Brain microvascular endothelial cell (primary cell): ENCODE results near the gene CSPG4.

ENCODE experiments used
- DNase-seq: peaks from one replicate; pipeline ENCODE4 v3.0.0-alpha.2; 2020
- H3K27ac ChIP-seq: fragments of 250-450 bp; sonication (Bioruptor Pico); 2 replicates; pipeline ENCODE4 v1.5.1; 2020; ENCODE audit warnings: mild to moderate bottlenecking, moderate library complexity
- H3K27me3 ChIP-seq: fragments of 250-450 bp; sonication (Bioruptor Pico); replicated peaks from 2 replicates; pipeline ENCODE4 v1.5.1; 2020; ENCODE audit warnings: mild to moderate bottlenecking
- H3K36me3 ChIP-seq: fragments of 250-450 bp; sonication (Bioruptor Pico); replicated peaks from 2 replicates; pipeline ENCODE4 v1.5.1; 2020; ENCODE audit warnings: mild to moderate bottlenecking
- H3K4me3 ChIP-seq: 2 replicates; pipeline ENCODE4 v1.5.1; 2011; ENCODE audit warnings: low read depth, mild to moderate bottlenecking, control low read depth, low read length, moderate library complexity
- CTCF ChIP-seq: IDR thresholded peaks from 2 replicates; pipeline ENCODE4 v1.5.1; 2011; ENCODE audit warnings: low read depth, mild to moderate bottlenecking, moderate library complexity, low read length, control low read depth, inconsistent platforms; ENCODE audit errors: missing control alignments
- in situ Hi-C: cut with HindIII; loops from 2 replicates; pipeline ENCODE4 v1.10.0; 2017; ENCODE audit warnings: low sequenced_read_pairs, low pct_ligation_motif_present

The CSPG4 gene

GRCh38 chr15:75697523-75697922 lies 15.1 kb downstream of the CSPG4 start:
- H3K27me3 ChIP-seq, result no peaks in the 10 kb centered on the region
- in situ Hi-C loops, result no loop called here
- no peak for TF ChIP-seq CTCF
- H3K36me3 ChIP-seq, result no peaks in the 10 kb centered on the region
- DNase-seq, result no peak
- no peak overlapping the region for H3K27ac ChIP-seq
- H3K4me3 ChIP-seq, result no peak overlapping the region

- Histone ChIP-seq H3K4me3 (no peak overlapping the region), H3K36me3 (no peaks in the 10 kb centered on the region), H3K27ac (no peak overlapping the region), H3K27me3 (no peaks in the 10 kb centered on the region)
- DNase-seq, result no peak
- TF ChIP-seq CTCF, result no peak
- in situ Hi-C loops, result no loop called here
Measured at GRCh38 chr15:75696854-75697259, 15.8 kb downstream of the CSPG4 start.

GRCh38 chr15:75696311-75696720 lies 16.3 kb downstream of the CSPG4 start:
- Histone ChIP-seq H3K4me3 (no peak overlapping the region), H3K27ac (no peak overlapping the region)

GRCh38 chr15:75695634-75696310 lies 16.9 kb downstream of the CSPG4 start:
- Histone ChIP-seq H3K36me3 (no peaks in the 10 kb centered on the region), H3K27me3 (no peaks in the 10 kb centered on the region), H3K4me3 (no peak overlapping the region), H3K27ac (no peak overlapping the region)
- in situ Hi-C loops, result no loop called here
- DNase-seq, result no peak
- no peak for TF ChIP-seq CTCF

More at GRCh38 chr15:75696311-75696720, 16.3 kb downstream of the CSPG4 start:
- no peaks in the 10 kb centered on the region for H3K27me3 ChIP-seq
- in situ Hi-C loops, result no loop called here
- H3K36me3 ChIP-seq, result no peaks in the 10 kb centered on the region
- DNase-seq, result no peak
- TF ChIP-seq CTCF, result no peak

GRCh38 chr15:75695220-75695619 lies 17.4 kb downstream of the CSPG4 start:
- no peak for TF ChIP-seq CTCF
- in situ Hi-C loops, result no loop called here
- H3K4me3 ChIP-seq, result no peak overlapping the region
- no peak overlapping the region for H3K27ac ChIP-seq
- peaks cover 5% of the 10 kb centered on the region for H3K36me3 ChIP-seq
- no peak for DNase-seq
- no peaks in the 10 kb centered on the region for H3K27me3 ChIP-seq
